GM23338 (cell line): ENCODE measurements around the gene QSOX1. TPM values are rescaled to one million over a fixed set of nuclear protein-coding genes. Genes with fewer than 3 reads are reported as not detected.
A peak's percentile ranks its signal among the peaks of the same experiment; 100 is the strongest.

Experiments
- ATAC-seq: fragments of 200-7000 bp; cut with Tn5 transposase; 3 replicates; pipeline ENCODE4 v1.9.1; 2020
- DNase-seq: peaks from one replicate; pipeline ENCODE4 v3.0.0-alpha.2; 2015; ENCODE audit warnings: low spot score
- H2AFZ ChIP-seq: fragments of 200-600 bp; sonication (generic); 2 replicates; pipeline ENCODE4 v1.8.0; 2016; ENCODE audit warnings: antibody characterized with exemption, mild to moderate bottlenecking, moderate library complexity
- H3F3A ChIP-seq: fragments of 200-600 bp; sonication (generic); replicated peaks from 2 replicates; pipeline ENCODE4 v1.8.0; 2017; ENCODE audit warnings: antibody characterized with exemption, mixed run types, low read depth
- H3K27ac ChIP-seq: fragments of 200-600 bp; sonication (generic); 2 replicates; pipeline ENCODE4 v1.6.1; 2016; ENCODE audit warnings: low read depth
- H3K27me3 ChIP-seq: fragments of 200-600 bp; sonication (generic); 2 replicates; pipeline ENCODE4 v1.8.0; 2016; ENCODE audit warnings: mild to moderate bottlenecking, mixed run types, moderate library complexity; ENCODE audit not compliant: insufficient read depth
- H3K36me3 ChIP-seq: fragments of 200-600 bp; sonication (generic); 2 replicates; pipeline ENCODE4 v1.8.0; 2016; ENCODE audit warnings: mild to moderate bottlenecking; ENCODE audit not compliant: insufficient read depth
- H3K4me1 ChIP-seq: fragments of 200-600 bp; sonication (generic); 2 replicates; pipeline ENCODE4 v1.8.0; 2016; ENCODE audit warnings: mild to moderate bottlenecking, moderate library complexity; ENCODE audit not compliant: insufficient read depth
- H3K4me2 ChIP-seq: fragments of 200-600 bp; sonication (generic); 2 replicates; pipeline ENCODE4 v1.7.1; 2017; ENCODE audit warnings: mixed run types
- H3K4me3 ChIP-seq: fragments of 200-600 bp; sonication (generic); 2 replicates; pipeline ENCODE4 v1.6.1; 2016; ENCODE audit warnings: mixed run types
- H3K79me2 ChIP-seq: fragments of 200-600 bp; sonication (generic); replicated peaks from 2 replicates; pipeline ENCODE4 v1.8.0; 2017; ENCODE audit warnings: mild to moderate bottlenecking; ENCODE audit not compliant: insufficient read depth
- H3K9me2 ChIP-seq: fragments of 200-600 bp; sonication (generic); 2 replicates; pipeline ENCODE4 v1.8.0; 2017; ENCODE audit not compliant: insufficient read depth
- H4K20me1 ChIP-seq: fragments of 200-600 bp; sonication (generic); replicated peaks from 2 replicates; pipeline ENCODE4 v1.8.0; 2017; ENCODE audit warnings: mild to moderate bottlenecking; ENCODE audit not compliant: insufficient read depth
- H3K27ac Mint-ChIP-seq: 2 replicates; pipeline ENCODE4 v1.8.0; 2020; ENCODE audit warnings: inconsistent platforms, mild to moderate bottlenecking, moderate library complexity, mixed read lengths
- H3K27me3 Mint-ChIP-seq: 3 replicates; pipeline ENCODE4 v1.8.0; 2022; ENCODE audit warnings: low read depth, mild to moderate bottlenecking, moderate library complexity, mixed read lengths, inconsistent platforms; ENCODE audit not compliant: insufficient read depth, poor library complexity
- H3K36me3 Mint-ChIP-seq: 3 replicates; pipeline ENCODE4 v1.8.0; 2021; ENCODE audit warnings: low read depth, mild to moderate bottlenecking, inconsistent platforms, moderate library complexity, mixed read lengths
- H3K4me1 Mint-ChIP-seq: 3 replicates; pipeline ENCODE4 v1.8.0; 2020; ENCODE audit warnings: mild to moderate bottlenecking, inconsistent platforms, mixed read lengths
- H3K4me3 Mint-ChIP-seq: 3 replicates; pipeline ENCODE4 v1.8.0; 2021; ENCODE audit warnings: moderate library complexity, mild to moderate bottlenecking, inconsistent platforms, mixed read lengths
- H3K9me3 Mint-ChIP-seq: 3 replicates; pipeline ENCODE4 v1.8.0; 2020; ENCODE audit warnings: moderate library complexity, mild to moderate bottlenecking, inconsistent platforms, mixed read lengths
- EZH2 ChIP-seq: fragments of 200-600 bp; sonication (generic); IDR thresholded peaks from one replicate; pipeline ENCODE4 v1.8.0; 2017; ENCODE audit warnings: antibody characterized with exemption, mild to moderate bottlenecking, low read depth; ENCODE audit not compliant: unreplicated experiment
- EZH2phosphoT487 ChIP-seq: fragments of 200-600 bp; sonication (generic); IDR thresholded peaks from one replicate; pipeline ENCODE4 v1.8.1; 2018; ENCODE audit warnings: antibody characterized with exemption; ENCODE audit not compliant: unreplicated experiment
- NANOG ChIP-seq: IDR thresholded peaks from 2 replicates; pipeline ENCODE4 v1.6.1; 2016; ENCODE audit warnings: antibody characterized with exemption, borderline replicate concordance
- REST ChIP-seq: IDR thresholded peaks from one replicate; pipeline ENCODE4 v1.6.1; 2018; ENCODE audit warnings: antibody characterized with exemption; ENCODE audit not compliant: unreplicated experiment
- STAT1 ChIP-seq: IDR thresholded peaks from one replicate; pipeline ENCODE4 v1.6.1; 2016; ENCODE audit warnings: antibody characterized with exemption; ENCODE audit not compliant: unreplicated experiment
- ZNF331 ChIP-seq: fragments of 250-450 bp; sonication (Bioruptor Pico); IDR thresholded peaks from 2 replicates; pipeline ENCODE4 v1.5.0; 2020; ENCODE audit warnings: low read depth, mild to moderate bottlenecking, moderate library complexity
- polyA plus RNA-seq: library from polyadenylated mRNA; unstranded; fragments of >200 nt; fragmentation: Nextera tagmentation; extraction: Ambion mirVana; gene quantifications from 2 replicates; pipeline ENCODE4 v1.2.1, GENCODE V29; 2016
- total RNA-seq: library from RNA; depleted of rRNA; stranded (reverse); fragments of >200 nt; shearing (Covaris generic); gene quantifications from 2 replicates; pipeline ENCODE4 v1.2.3, GENCODE V29; 2014
- TF ChIP-seq, protein P1 (sequence below), 2 experiments: fragments of 200-600 bp in 1 of 2; sonication (generic) in 1 of 2; conservative IDR thresholded peaks; 2 replicates each; pipeline versions ENCODE4 v1.5.1 to v1.6.1; 2016 to 2017; ENCODE audit warnings: antibody characterized with exemption in 2 of 2, low read depth in 2 of 2, mild to moderate bottlenecking in 2 of 2, moderate library complexity in 1 of 2

Gene QSOX1
- total and polyA plus RNA-seq, 2 experiments from 2014 or later: 47.8 to 119 TPM

DNA sequence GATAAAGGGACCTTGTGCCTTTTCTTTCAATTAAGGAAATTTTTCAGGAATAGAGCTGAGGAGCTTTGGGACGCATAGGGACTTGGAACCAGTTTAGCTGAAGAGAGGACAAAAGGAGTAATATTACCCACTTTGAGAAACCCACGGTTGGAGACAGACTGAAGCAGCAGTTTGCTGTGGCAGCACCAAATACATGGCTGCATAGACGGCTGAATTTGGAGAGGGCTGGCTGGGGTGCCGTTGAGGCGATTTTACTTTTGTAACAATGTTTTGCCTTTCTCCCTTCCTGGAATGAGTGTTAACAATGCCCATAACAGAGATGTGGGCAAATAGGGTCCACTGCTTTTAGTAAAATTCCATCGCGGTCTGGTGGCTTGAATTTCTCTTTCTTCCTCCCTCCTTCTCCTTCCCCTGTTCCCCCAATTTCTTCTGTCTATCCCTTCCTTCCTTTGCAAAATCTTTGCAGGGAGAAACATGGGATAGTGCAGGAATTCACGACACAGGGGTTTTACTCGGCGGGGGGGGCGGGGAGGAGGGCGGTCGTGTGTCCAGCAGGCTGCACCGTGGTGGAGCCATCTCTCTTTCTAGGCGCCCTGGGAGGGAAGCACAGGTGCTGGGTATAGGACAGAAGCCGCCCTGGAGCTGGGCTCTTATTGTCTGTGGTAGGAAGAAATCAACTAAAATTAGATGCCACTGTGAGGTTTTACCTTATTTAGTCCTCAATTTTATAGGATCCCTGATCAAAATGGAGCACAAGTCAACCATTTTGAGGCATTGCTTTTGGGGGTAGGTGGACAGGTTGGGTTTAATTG is 82.2 kb downstream of the QSOX1 start:
- peaks cover 32% of the 10 kb centered on the region for H3F3A ChIP-seq
- H3K4me3 Mint-ChIP-seq: peak overlapping the region; percentile 77
- ATAC-seq (no peak), DNase-seq (peak; percentile 39)
- H3K27me3 ChIP-seq: peaks cover 69% of the 10 kb centered on the region
- peaks cover 66% of the 10 kb centered on the region for H3K27me3 Mint-ChIP-seq
- peak overlapping the region; percentile 100 for H3K4me2 ChIP-seq
- no peaks in the 10 kb centered on the region; the same call in 2 of the 3 replicates for H3K9me3 Mint-ChIP-seq
- peaks cover 71% of the 10 kb centered on the region for H3K4me1 ChIP-seq
- 0 out of 2 replicates have a peak, but pooled peaks cover 4% of the 10 kb centered on the region for H3K79me2 ChIP-seq
- peaks cover 83% of the 10 kb centered on the region for H3K4me1 Mint-ChIP-seq
- H3K9me2 ChIP-seq: no peaks in the 10 kb centered on the region
- H3K36me3 Mint-ChIP-seq: no peaks in the 10 kb centered on the region
- no peak overlapping the region for H3K27ac Mint-ChIP-seq
- TF ChIP-seq, protein P1, sequence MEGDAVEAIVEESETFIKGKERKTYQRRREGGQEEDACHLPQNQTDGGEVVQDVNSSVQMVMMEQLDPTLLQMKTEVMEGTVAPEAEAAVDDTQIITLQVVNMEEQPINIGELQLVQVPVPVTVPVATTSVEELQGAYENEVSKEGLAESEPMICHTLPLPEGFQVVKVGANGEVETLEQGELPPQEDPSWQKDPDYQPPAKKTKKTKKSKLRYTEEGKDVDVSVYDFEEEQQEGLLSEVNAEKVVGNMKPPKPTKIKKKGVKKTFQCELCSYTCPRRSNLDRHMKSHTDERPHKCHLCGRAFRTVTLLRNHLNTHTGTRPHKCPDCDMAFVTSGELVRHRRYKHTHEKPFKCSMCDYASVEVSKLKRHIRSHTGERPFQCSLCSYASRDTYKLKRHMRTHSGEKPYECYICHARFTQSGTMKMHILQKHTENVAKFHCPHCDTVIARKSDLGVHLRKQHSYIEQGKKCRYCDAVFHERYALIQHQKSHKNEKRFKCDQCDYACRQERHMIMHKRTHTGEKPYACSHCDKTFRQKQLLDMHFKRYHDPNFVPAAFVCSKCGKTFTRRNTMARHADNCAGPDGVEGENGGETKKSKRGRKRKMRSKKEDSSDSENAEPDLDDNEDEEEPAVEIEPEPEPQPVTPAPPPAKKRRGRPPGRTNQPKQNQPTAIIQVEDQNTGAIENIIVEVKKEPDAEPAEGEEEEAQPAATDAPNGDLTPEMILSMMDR (conservative IDR thresholded peaks at IDR 0.05; ENCODE audit: low read depth in 2 of 2): no peak
- TF ChIP-seq ZNF331 (no peak), STAT1 (no peak), EZH2 (peak; percentile 22), NANOG (no peak)
- no peaks in the 10 kb centered on the region for H3K36me3 ChIP-seq
- H2AFZ ChIP-seq: no peak overlapping the region
- no peaks in the 10 kb centered on the region; the same call in 1 of the 2 replicates for H4K20me1 ChIP-seq
- H3K4me3 ChIP-seq: peak overlapping the region; percentile 62
- no peak overlapping the region for H3K27ac ChIP-seq

DNA sequence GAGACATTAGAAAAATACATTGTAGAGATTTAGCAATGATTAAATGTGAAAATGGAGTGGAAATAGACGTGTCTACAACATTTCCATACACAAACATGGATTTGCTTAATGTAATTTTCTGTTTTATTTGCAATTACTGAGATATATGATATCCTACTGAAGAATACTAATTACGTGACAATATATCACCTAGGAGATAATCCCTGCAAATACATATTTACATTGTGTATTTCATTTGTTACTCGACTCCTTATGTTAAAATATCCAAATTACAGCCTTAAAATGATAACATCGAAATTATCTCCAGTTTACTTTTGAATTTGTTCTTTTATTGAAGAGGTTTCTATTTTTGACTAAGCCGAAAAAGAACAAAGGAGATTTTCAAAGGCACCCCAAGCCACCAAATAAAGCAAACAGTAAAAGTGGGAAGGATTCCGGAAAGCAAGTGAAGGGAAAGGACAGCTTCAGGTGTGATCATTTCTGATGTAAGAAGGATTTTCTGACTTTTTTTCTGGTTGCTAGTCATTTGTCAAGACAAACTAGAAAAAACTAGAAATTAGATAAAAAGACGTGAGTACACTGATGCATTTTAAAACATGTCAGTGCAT is 83.3 kb downstream of the QSOX1 start:
- Mint-ChIP-seq H3K27me3 (peaks cover 58% of the 10 kb centered on the region), H3K4me3 (peak overlapping the region; percentile 77), H3K9me3 (no peaks in the 10 kb centered on the region), H3K4me1 (peaks cover 83% of the 10 kb centered on the region), H3K36me3 (no peaks in the 10 kb centered on the region), H3K27ac (no peak overlapping the region)
- no peak overlapping the region for H3K27ac ChIP-seq
- H4K20me1 ChIP-seq: no peaks in the 10 kb centered on the region
- peaks cover 58% of the 10 kb centered on the region for H3K27me3 ChIP-seq
- H3K9me2 ChIP-seq: no peaks in the 10 kb centered on the region
- DNase-seq: no peak
- peak overlapping the region; percentile 62 for H3K4me3 ChIP-seq
- H3K4me1 ChIP-seq: peaks cover 71% of the 10 kb centered on the region
- 0 out of 2 replicates have a peak, but pooled peaks cover under 1% of the 10 kb centered on the region for H3K79me2 ChIP-seq
- peaks cover 24% of the 10 kb centered on the region for H3F3A ChIP-seq
- H3K4me2 ChIP-seq: peak overlapping the region; percentile 100
- no peak for ATAC-seq
- H3K36me3 ChIP-seq: no peaks in the 10 kb centered on the region
- no peak overlapping the region for H2AFZ ChIP-seq
- TF ChIP-seq, protein P1 (conservative IDR thresholded peaks at IDR 0.05; ENCODE audit: low read depth in 2 of 2): no peak
- TF ChIP-seq ZNF331 (no peak), EZH2phosphoT487 (no peak), REST (no peak)
